ENCODE measurements around the gene COG3.

Gene COG3

DNA sequence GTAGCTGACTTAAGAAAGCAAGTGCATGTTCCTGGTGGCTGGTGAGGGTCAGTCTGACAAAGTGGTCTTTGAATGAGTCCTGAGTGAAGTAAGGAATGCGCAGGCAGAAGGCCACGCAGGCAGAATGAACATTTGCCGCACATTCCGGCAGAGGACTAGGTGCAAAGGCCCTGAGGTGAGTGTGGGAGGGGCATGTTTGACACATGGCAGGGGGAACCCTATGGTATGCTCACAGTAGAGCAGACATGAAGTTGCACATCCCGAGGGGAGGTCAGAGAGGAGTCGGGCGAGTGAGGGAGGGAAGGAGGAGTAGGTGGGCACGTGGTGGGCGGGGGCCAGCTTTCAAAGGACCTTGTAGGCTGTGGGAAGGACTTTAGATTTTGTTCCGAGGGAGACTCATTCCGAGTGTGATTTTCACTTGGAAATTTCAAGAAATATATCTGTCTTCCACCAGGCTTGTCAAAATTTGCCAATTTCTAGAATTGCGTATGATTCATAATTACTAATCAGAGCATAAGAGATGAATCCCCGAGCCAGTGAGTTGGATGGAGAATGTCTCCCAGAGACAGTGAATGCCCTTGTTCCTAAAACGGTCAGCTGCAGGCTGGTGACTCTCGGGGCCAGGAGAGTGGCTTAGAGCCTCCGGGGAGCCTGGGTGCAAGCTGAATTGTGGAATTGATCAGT lies 110.5 kb downstream of the COG3 start:
- H3K27me3 Mint-ChIP-seq = peaks cover 16% of the 10 kb centered on the region
- no peaks in the 10 kb centered on the region for H3K9me3 Mint-ChIP-seq
- H3K4me1 Mint-ChIP-seq = no peaks in the 10 kb centered on the region
- CTCF ChIA-PET = no interaction called here
- H3K36me3 Mint-ChIP-seq = no peaks in the 10 kb centered on the region
- no peak overlapping the region for H3K27ac Mint-ChIP-seq
- H3K4me3 Mint-ChIP-seq = no peak overlapping the region
- no peak for DNase-seq

DNA sequence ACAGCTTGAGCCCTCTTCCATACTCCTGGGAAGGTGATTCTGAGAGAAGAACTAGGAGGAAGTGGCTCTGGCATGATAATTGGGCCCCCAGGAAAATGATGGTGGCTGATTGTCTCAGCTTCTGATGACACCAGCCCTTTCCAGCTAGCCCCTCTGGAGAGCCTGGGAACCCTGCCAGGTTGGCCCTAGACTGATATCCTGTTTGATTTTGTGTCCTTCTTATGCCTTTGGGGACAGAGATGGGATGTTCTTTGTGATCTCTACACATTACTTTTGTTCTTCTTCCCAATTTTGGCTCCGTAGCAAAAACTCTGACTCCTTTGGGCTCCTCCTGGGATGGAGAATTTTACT lies 111.1 kb downstream of the COG3 start:
- Mint-ChIP-seq H3K36me3 (no peaks in the 10 kb centered on the region), H3K4me1 (no peaks in the 10 kb centered on the region), H3K27ac (no peak overlapping the region), H3K4me3 (no peak overlapping the region), H3K27me3 (peaks cover 11% of the 10 kb centered on the region), H3K9me3 (no peaks in the 10 kb centered on the region)
- CTCF ChIA-PET = no interaction called here
- no peak for DNase-seq

DNA sequence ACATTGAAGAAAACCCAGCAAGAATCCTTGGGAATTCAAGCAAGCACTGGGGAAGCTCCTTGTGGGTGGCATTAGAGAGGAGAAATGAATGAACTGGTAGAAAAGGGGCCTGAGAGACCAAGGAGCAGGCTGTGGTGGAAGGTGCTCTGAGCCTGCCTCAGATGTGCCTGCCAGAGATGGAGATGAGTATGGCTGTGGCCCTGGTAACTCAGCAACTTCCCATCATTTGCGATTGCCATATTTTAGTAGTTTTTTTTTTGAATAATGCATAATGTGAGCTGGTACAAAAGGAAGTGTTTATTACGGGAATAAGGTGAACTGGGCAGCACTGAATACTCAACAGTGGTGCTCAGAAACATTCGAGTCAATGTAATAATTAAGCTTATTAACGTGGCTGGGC lies 111.7 kb downstream of the COG3 start:
- Mint-ChIP-seq H3K27ac (no peak overlapping the region), H3K4me1 (no peaks in the 10 kb centered on the region), H3K36me3 (no peaks in the 10 kb centered on the region), H3K4me3 (no peak overlapping the region), H3K27me3 (peaks cover 9% of the 10 kb centered on the region), H3K9me3 (no peaks in the 10 kb centered on the region)
- CTCF ChIA-PET = no interaction called here
- DNase-seq = no peak

DNA sequence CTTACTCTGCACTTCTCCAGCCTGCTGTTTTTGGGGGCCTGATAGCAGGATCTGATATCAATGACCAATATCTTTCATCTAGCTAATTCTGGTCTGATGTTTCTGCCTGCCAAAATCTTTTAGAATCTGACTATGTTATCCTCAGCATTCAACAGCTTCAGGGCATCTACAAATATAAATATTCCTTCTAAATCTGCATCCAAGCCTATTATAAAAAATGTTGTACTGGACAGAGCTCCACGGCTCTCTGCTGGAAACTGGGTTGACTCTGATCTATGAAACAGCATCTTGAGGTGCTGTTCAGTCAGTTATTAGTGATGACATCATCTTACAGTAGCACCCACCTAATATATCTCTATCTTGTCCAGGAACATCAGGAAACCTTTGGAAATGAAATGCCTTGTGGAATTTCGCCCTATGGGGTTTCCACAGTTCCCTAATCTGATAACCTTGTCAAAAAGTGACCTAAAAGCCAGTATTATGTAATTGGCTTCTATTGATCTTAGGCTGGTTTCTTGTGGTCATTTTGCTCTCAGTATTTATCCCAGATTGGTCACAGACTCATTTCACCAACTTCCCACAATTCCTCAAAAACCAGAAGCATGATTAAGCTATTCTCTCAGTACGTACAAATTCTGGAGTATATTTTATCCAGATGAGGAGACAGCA lies 117.8 kb downstream of the COG3 start:
- Mint-ChIP-seq H3K36me3 (no peaks in the 10 kb centered on the region), H3K4me1 (no peaks in the 10 kb centered on the region), H3K4me3 (no peak overlapping the region), H3K27ac (no peak overlapping the region), H3K9me3 (no peaks in the 10 kb centered on the region), H3K27me3 (peaks cover 10% of the 10 kb centered on the region)
- no peak for DNase-seq
- CTCF ChIA-PET = no interaction called here

DNA sequence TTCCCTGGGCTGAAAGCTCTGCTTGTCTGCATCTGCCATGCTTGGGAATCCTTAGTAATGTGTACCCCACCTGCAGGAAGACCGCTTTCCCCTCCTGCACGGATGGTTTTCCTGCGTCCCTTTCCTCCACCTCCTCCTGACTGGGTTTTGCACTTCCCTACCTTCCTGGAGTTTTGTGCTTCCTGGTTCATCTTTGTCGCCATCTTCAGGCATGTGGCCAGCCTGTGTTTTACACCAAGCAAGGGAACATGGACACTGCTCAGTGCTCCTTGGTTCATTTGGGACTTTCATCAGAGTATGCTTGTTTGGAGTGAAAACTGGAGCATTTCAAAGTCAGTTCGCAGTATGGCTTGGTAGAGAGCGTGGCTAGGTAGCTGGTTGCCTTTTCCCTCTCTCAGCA lies 120.1 kb downstream of the COG3 start:
- H3K4me1 Mint-ChIP-seq = no peaks in the 10 kb centered on the region
- no peak for DNase-seq
- H3K9me3 Mint-ChIP-seq = no peaks in the 10 kb centered on the region
- H3K36me3 Mint-ChIP-seq = no peaks in the 10 kb centered on the region
- H3K4me3 Mint-ChIP-seq = no peak overlapping the region
- CTCF ChIA-PET = interaction anchor here (1.1 kb wide), 1 partner anchor 30 kb away, joined by 3 read pairs; no protein-coding TSS in a partner anchor
- peaks cover 5% of the 10 kb centered on the region for H3K27me3 Mint-ChIP-seq
- no peak overlapping the region for H3K27ac Mint-ChIP-seq
